Fibroblast of lung (primary cell): ENCODE data around the gene PODXL2. TPM values are rescaled to one million over a fixed set of nuclear protein-coding genes. Genes with fewer than 3 reads are reported as not detected.

Source experiments
- DNase-seq, 2 donors: peaks; one replicate each; pipeline versions ENCODE4 v3.0.0 to v3.0.0-alpha.2; 2010; ENCODE audit warnings: low read depth in 2 of 2
- H2AFZ ChIP-seq: 2 replicates; pipeline ENCODE4 v1.5.1; 2012; ENCODE audit warnings: low read length, control low read depth, inconsistent platforms
- H3K27ac ChIP-seq: 2 replicates; pipeline ENCODE4 v1.5.1; 2011; ENCODE audit warnings: low read length, control low read depth; ENCODE audit not compliant: insufficient read depth
- H3K27me3 ChIP-seq: 2 replicates; pipeline ENCODE4 v1.5.1; 2011; ENCODE audit warnings: mild to moderate bottlenecking, low read length; ENCODE audit not compliant: control insufficient read depth, insufficient read depth
- H3K36me3 ChIP-seq: 2 replicates; pipeline ENCODE4 v1.5.1; 2011; ENCODE audit warnings: low read length; ENCODE audit not compliant: control insufficient read depth, insufficient read depth
- H3K4me1 ChIP-seq: 2 replicates; pipeline ENCODE4 v1.5.1; 2011; ENCODE audit warnings: low read length; ENCODE audit not compliant: control insufficient read depth, insufficient read depth; ENCODE audit errors: extremely low read depth
- H3K4me2 ChIP-seq: 2 replicates; pipeline ENCODE4 v1.5.1; 2011; ENCODE audit warnings: low read length, control low read depth; ENCODE audit not compliant: insufficient read depth; ENCODE audit errors: extremely low read depth
- H3K4me3 ChIP-seq, 4 experiments: fragments of 200-600 bp in 1 of 4; sonication (generic) in 1 of 4; replicated peaks in 1 of 4; 2 replicates each; pipeline ENCODE4 v1.5.1; 2011 to 2016; ENCODE audit warnings: low read length in 4 of 4, low read depth in 3 of 4, mild to moderate bottlenecking in 3 of 4, control low read depth in 2 of 4, inconsistent platforms in 1 of 4, mixed read lengths in 1 of 4; ENCODE audit not compliant: insufficient read depth in 1 of 4; ENCODE audit errors: control extremely low read depth in 1 of 4
- H3K79me2 ChIP-seq: 2 replicates; pipeline ENCODE4 v1.5.1; 2012; ENCODE audit warnings: mild to moderate bottlenecking, low read length, inconsistent platforms; ENCODE audit not compliant: control insufficient read depth, insufficient read depth
- H3K9ac ChIP-seq: 2 replicates; pipeline ENCODE4 v1.5.1; 2011; ENCODE audit warnings: mild to moderate bottlenecking, low read length, control low read depth; ENCODE audit not compliant: insufficient read depth
- H3K9me3 ChIP-seq: 2 replicates; pipeline ENCODE4 v1.5.1; 2012; ENCODE audit warnings: low read depth, low read length; ENCODE audit not compliant: control insufficient read depth, insufficient read depth
- H4K20me1 ChIP-seq: 2 replicates; pipeline ENCODE4 v1.5.1; 2011; ENCODE audit warnings: low read length; ENCODE audit not compliant: control insufficient read depth, insufficient read depth; ENCODE audit errors: extremely low read depth
- CTCF ChIP-seq, 2 donors: IDR thresholded peaks in 1 of 2; conservative IDR thresholded peaks in 1 of 2; 1 replicate in 1 of 2; 2 replicates in 1 of 2; pipeline ENCODE4 v1.5.1; 2011 to 2012; ENCODE audit warnings: low read length in 2 of 2, control low read depth in 1 of 2, inconsistent platforms in 1 of 2, low read depth in 1 of 2, mild to moderate bottlenecking in 1 of 2
- EZH2 ChIP-seq: IDR thresholded peaks from 2 replicates; pipeline ENCODE4 v1.5.1; 2012; ENCODE audit warnings: low read length, control low read depth, mild to moderate bottlenecking; ENCODE audit errors: missing control alignments
- polyA plus RNA-seq, 2 donors: library from polyadenylated mRNA; depleted of rRNA in 1 of 2; stranded (reverse) in 1 of 2; unstranded in 1 of 2; fragments of >200 nt; gene quantifications; 2 replicates each; pipeline ENCODE4 v1.2.1, GENCODE V29; 2011 to 2012; ENCODE audit warnings: missing spikeins in 1 of 2
- total RNA-seq: library from RNA; depleted of rRNA; stranded (reverse); fragments of >200 nt; gene quantifications from 2 replicates; pipeline ENCODE4 v1.2.1, GENCODE V29; 2014

The PODXL2 gene
- total and polyA plus RNA-seq, 2 donors (not counting 1 experiment from before 2014, with no cell fraction given), result 0.50 to 0.98 TPM

- peaks cover 6% of the 10 kb centered on the region for H3K36me3 ChIP-seq
- no peak overlapping the region for H3K4me2 ChIP-seq
- H3K9me3 ChIP-seq, result no peaks in the 10 kb centered on the region
- peaks cover 13% of the 10 kb centered on the region for H3K27me3 ChIP-seq
- H2AFZ ChIP-seq, result no peak overlapping the region
- H4K20me1 ChIP-seq, result peaks cover 2% of the 10 kb centered on the region
- H3K9ac ChIP-seq, result no peak overlapping the region
- no peak for DNase-seq
- H3K79me2 ChIP-seq, result no peaks in the 10 kb centered on the region
- H3K4me1 ChIP-seq, result no peaks in the 10 kb centered on the region
- no peak overlapping the region for H3K4me3 ChIP-seq
- H3K27ac ChIP-seq, result no peak overlapping the region
- no peak for TF ChIP-seq CTCF (conservative IDR thresholded peaks at IDR 0.05 in 1 of 2, IDR thresholded peaks at IDR 0.05 in 1 of 2; ENCODE audit: low read depth in 1 of 2, low read length in 2 of 2)
- TF ChIP-seq EZH2, result no peak
These were observed 4.9 kb upstream of the PODXL2 start for GRCh38 chr3:127624063-127624462.

- Histone ChIP-seq H3K9ac (no peak overlapping the region), H3K27ac (no peak overlapping the region), H3K36me3 (peaks cover 2% of the 10 kb centered on the region), H3K4me2 (no peak overlapping the region), H3K27me3 (peaks cover 27% of the 10 kb centered on the region), H3K4me1 (peaks cover 3% of the 10 kb centered on the region), H2AFZ (no peak overlapping the region), H3K79me2 (no peaks in the 10 kb centered on the region), H3K9me3 (no peaks in the 10 kb centered on the region), H3K4me3 (no peak overlapping the region), H4K20me1 (peaks cover 2% of the 10 kb centered on the region)
- no peak for TF ChIP-seq EZH2
- no peak for TF ChIP-seq CTCF (conservative IDR thresholded peaks at IDR 0.05 in 1 of 2, IDR thresholded peaks at IDR 0.05 in 1 of 2; ENCODE audit: low read depth in 1 of 2, low read length in 2 of 2)
- no peak for DNase-seq
These were observed 3.2 kb upstream of the PODXL2 start for GRCh38 chr3:127625821-127626220.

GRCh38 chr3:127628426-127628787, 578 bp upstream of the PODXL2 start:
- Histone ChIP-seq H3K27me3 (peaks cover 30% of the 10 kb centered on the region), H3K79me2 (no peaks in the 10 kb centered on the region), H3K9me3 (no peaks in the 10 kb centered on the region), H2AFZ (no peak overlapping the region), H3K36me3 (no peaks in the 10 kb centered on the region), H3K4me3 (no peak overlapping the region), H4K20me1 (peaks cover 2% of the 10 kb centered on the region), H3K27ac (no peak overlapping the region), H3K4me1 (peaks cover 3% of the 10 kb centered on the region), H3K9ac (no peak overlapping the region), H3K4me2 (no peak overlapping the region)
- no peak for DNase-seq
- TF ChIP-seq CTCF (conservative IDR thresholded peaks at IDR 0.05 in 1 of 2, IDR thresholded peaks at IDR 0.05 in 1 of 2; ENCODE audit: low read depth in 1 of 2, low read length in 2 of 2) (no peak), EZH2 (no peak)
